HepG2 (cell line): ENCODE results near the gene SLC35G2. TPM values are rescaled to one million over a fixed set of nuclear protein-coding genes. Genes with fewer than 3 reads are reported as not detected.

Experiments
- ATAC-seq: fragments of 200-7000 bp; cut with Tn5 transposase; 3 replicates; pipeline ENCODE4 v1.9.1; 2020; ENCODE audit warnings: mild to moderate bottlenecking, moderate library complexity
- BruUV-seq: library from RNA; stranded (reverse); fragments of 400-500 nt; replicated peaks from 2 replicates; lab custom pipeline; 2021; lab: Mats Ljungman, UMichigan
- CTCF ChIA-PET: fragments of 300-600 bp; formaldehyde crosslinking; extraction: SDS; loops from one replicate; lab custom pipeline; 2021; ENCODE audit warnings: low total read pairs, inconsistent platforms, low intra/inter-chr PET ratio; lab: Yijun Ruan, JAX
- POLR2A ChIA-PET: fragments of 350-600 bp; sonication (Branson Sonifier 250); formaldehyde crosslinking; loops from one replicate; lab custom pipeline; 2020; ENCODE audit warnings: antibody characterized with exemption, inconsistent platforms; lab: Yijun Ruan, JAX
- DNase-seq: peaks from one replicate; pipeline ENCODE4 v3.0.0-alpha.2; 2015; ENCODE audit warnings: low spot score
- FAIRE-seq: peaks from 3 replicates; lab custom pipeline; 2011; peaks lifted over from hg19 to GRCh38; lab: Jason Lieb, UNC
- H2AFZ ChIP-seq: one replicate; pipeline ENCODE4 v1.6.1; 2011; ENCODE audit warnings: low read length, inconsistent platforms
- H3K27ac ChIP-seq: fragments of 300-600 bp; 3 replicates; pipeline ENCODE4 v1.8.0; 2011; ENCODE audit warnings: mixed run types, mild to moderate bottlenecking, mixed read lengths, low read length, inconsistent platforms; ENCODE audit not compliant: insufficient read depth; ENCODE audit errors: extremely low read length
- H3K27me3 ChIP-seq, 2 experiments: fragments of 200-600 bp in 1 of 2; 2 replicates in 1 of 2; 3 replicates in 1 of 2; pipeline versions ENCODE4 v1.6.0 to v1.8.0; 2011; ENCODE audit warnings: low read length in 2 of 2, mild to moderate bottlenecking in 2 of 2, moderate library complexity in 2 of 2, inconsistent platforms in 1 of 2; ENCODE audit not compliant: insufficient read depth in 2 of 2, control insufficient read depth in 1 of 2
- H3K36me3 ChIP-seq, 2 experiments: fragments of 200-600 bp in 1 of 2; replicated peaks in 1 of 2; 2 replicates in 1 of 2; 3 replicates in 1 of 2; pipeline versions ENCODE4 v1.5.1 to v1.8.0; 2011; ENCODE audit warnings: low read length in 2 of 2, inconsistent platforms in 1 of 2; ENCODE audit not compliant: insufficient read depth in 2 of 2, control insufficient read depth in 1 of 2
- H3K4me1 ChIP-seq: 2 replicates; pipeline ENCODE4 v1.5.1; 2012; ENCODE audit warnings: low read length, inconsistent platforms; ENCODE audit not compliant: insufficient read depth
- H3K4me2 ChIP-seq: 2 replicates; pipeline ENCODE4 v1.6.0; 2011; ENCODE audit warnings: low read depth, low read length, inconsistent platforms
- H3K4me3 ChIP-seq, 3 experiments: fragments of 200-600 bp in 1 of 3; sonication (generic), shearing (Covaris generic) in 1 of 3; replicated peaks in 1 of 3; 2 replicates each; pipeline ENCODE4 v1.5.1; 2011 to 2016; ENCODE audit warnings: low read length in 3 of 3, inconsistent platforms in 2 of 3, low read depth in 2 of 3, mild to moderate bottlenecking in 2 of 3, control low read depth in 1 of 3, mixed read lengths in 1 of 3; ENCODE audit not compliant: insufficient read depth in 1 of 3
- H3K79me2 ChIP-seq: one replicate; pipeline ENCODE4 v1.6.1; 2011; ENCODE audit warnings: low read length, inconsistent platforms; ENCODE audit not compliant: insufficient read depth
- H3K9ac ChIP-seq: 2 replicates; pipeline ENCODE4 v1.6.0; 2011; ENCODE audit warnings: mild to moderate bottlenecking, low read depth, low read length, inconsistent platforms; ENCODE audit not compliant: insufficient read depth
- H3K9me3 ChIP-seq: 2 replicates; pipeline ENCODE4 v1.5.1; 2012; ENCODE audit warnings: mild to moderate bottlenecking, low read length
- H4K20me1 ChIP-seq: 2 replicates; pipeline ENCODE4 v1.6.0; 2011; ENCODE audit warnings: inconsistent platforms, mild to moderate bottlenecking, low read length, moderate library complexity; ENCODE audit not compliant: insufficient read depth
- CBX1 ChIP-seq: IDR thresholded peaks from one replicate; pipeline ENCODE4 v1.6.1; 2016; ENCODE audit warnings: antibody characterized with exemption, low read depth
- HMGA1 ChIP-seq: sonication (generic); formaldehyde crosslinking; conservative IDR thresholded peaks from 2 replicates; pipeline ENCODE4 v1.4.0; 2020; ENCODE audit warnings: missing genetic modification reagents
- JUN ChIP-seq: sonication (generic); formaldehyde crosslinking; IDR thresholded peaks from 2 replicates; pipeline ENCODE4 v1.4.0; 2020; ENCODE audit warnings: mild to moderate bottlenecking, missing genetic modification reagents
- MAF1 ChIP-seq: sonication (generic); formaldehyde crosslinking; IDR thresholded peaks from 2 replicates; pipeline ENCODE4 v1.5.0; 2020; ENCODE audit warnings: missing genetic modification reagents, borderline replicate concordance
- SETDB1 ChIP-seq: sonication (generic); formaldehyde crosslinking; IDR thresholded peaks from 2 replicates; pipeline ENCODE4 v1.5.1; 2020; ENCODE audit warnings: missing genetic modification reagents, mild to moderate bottlenecking, borderline replicate concordance
- SIX1 ChIP-seq: sonication (generic); formaldehyde crosslinking; IDR thresholded peaks from 2 replicates; pipeline ENCODE4 v1.4.0; 2020; ENCODE audit warnings: missing genetic modification reagents, borderline replicate concordance
- SNRNP70 ChIP-seq: fragments of 200-400 bp; formaldehyde crosslinking; IDR thresholded peaks from 2 replicates; pipeline ENCODE4 v1.6.1; 2017; ENCODE audit warnings: mild to moderate bottlenecking, low read depth, low read length, moderate library complexity
- XRCC5 ChIP-seq: fragments of 200-400 bp; formaldehyde crosslinking; optimal IDR thresholded peaks from 2 replicates; pipeline ENCODE3; 2017; ENCODE audit warnings: mild to moderate bottlenecking, low read length
- ZNF296 ChIP-seq: sonication (generic); formaldehyde crosslinking; conservative IDR thresholded peaks from 2 replicates; pipeline ENCODE4 v1.5.0; 2020; ENCODE audit warnings: mild to moderate bottlenecking, missing genetic modification reagents
- ZNF546 ChIP-seq: sonication (generic); formaldehyde crosslinking; conservative IDR thresholded peaks from 2 replicates; pipeline ENCODE4 v1.8.1; 2023; ENCODE audit warnings: mild to moderate bottlenecking, missing genetic modification reagents
- ZNF605 ChIP-seq: sonication (generic); formaldehyde crosslinking; IDR thresholded peaks from 2 replicates; pipeline ENCODE4 v1.8.0; 2022; ENCODE audit warnings: mild to moderate bottlenecking, missing genetic modification reagents
- WGBS: methylation state at CpG from one replicate; pipeline ENCODE4 v1.1.6; 2017; ENCODE audit warnings: low lambda C conversion rate; 5-methylcytosine and 5-hydroxymethylcytosine counted together
- in situ Hi-C: cut with HindIII; loops from 2 replicates; pipeline ENCODE4 v1.10.0; 2017; ENCODE audit warnings: low pct_unique_long_range_greater_than_20kb; ENCODE audit not compliant: extremely low pct_ligation_motif_present
- intact Hi-C: fragments of 100-400 bp; cut with micrococcal nuclease; formaldehyde crosslinking; loops from one replicate; pipeline ENCODE4 v1.10.0; 2022; ENCODE audit not compliant: unreplicated experiment
- polyA plus RNA-seq, 8 experiments: library from polyadenylated mRNA; depleted of rRNA in 3 of 8; stranded (reverse) in 7 of 8; unstranded in 1 of 8; fragments of >200 nt; fragmentation: Illumina TruSeq in 4 of 8; extraction: Trizol in 4 of 8; gene quantifications; 2 replicates each; pipeline versions ENCODE4 v1.2.1 to v1.2.3, GENCODE V29; 2011 to 2016; ENCODE audit warnings: low read depth in 4 of 8, missing spikeins in 1 of 8, mixed read lengths in 1 of 8; ENCODE audit not compliant: insufficient read depth in 1 of 8
- total RNA-seq, 5 experiments: library from RNA; depleted of rRNA; stranded (reverse); fragments of >200 nt; fragmentation: Illumina TruSeq; extraction: Trizol; gene quantifications; 2 replicates each; pipeline ENCODE4 v1.2.3, GENCODE V29; 2016; ENCODE audit warnings: low read depth in 1 of 5
- TF ChIP-seq, protein P1 (sequence below): IDR thresholded peaks from 2 replicates; pipeline ENCODE4 v1.6.1; 2016
- TF ChIP-seq, protein P2 (sequence below): sonication (generic); formaldehyde crosslinking; IDR thresholded peaks from 2 replicates; pipeline ENCODE4 v1.4.0; 2020; ENCODE audit warnings: mild to moderate bottlenecking, missing genetic modification reagents
- TF ChIP-seq, protein P3 (sequence below): sonication (generic); formaldehyde crosslinking; IDR thresholded peaks from 2 replicates; pipeline ENCODE4 v1.4.0; 2020; ENCODE audit warnings: missing genetic modification reagents
- TF ChIP-seq, protein P4 (sequence below): sonication (generic); formaldehyde crosslinking; IDR thresholded peaks from 2 replicates; pipeline ENCODE4 v1.5.0; 2020; ENCODE audit warnings: mild to moderate bottlenecking, missing genetic modification reagents

Gene SLC35G2
- total and polyA plus RNA-seq, 2 of the 13 experiments (the other 11 are each of a cell fraction or from before 2014, with no cell fraction given): 7.6 to 10.3 TPM

DNA sequence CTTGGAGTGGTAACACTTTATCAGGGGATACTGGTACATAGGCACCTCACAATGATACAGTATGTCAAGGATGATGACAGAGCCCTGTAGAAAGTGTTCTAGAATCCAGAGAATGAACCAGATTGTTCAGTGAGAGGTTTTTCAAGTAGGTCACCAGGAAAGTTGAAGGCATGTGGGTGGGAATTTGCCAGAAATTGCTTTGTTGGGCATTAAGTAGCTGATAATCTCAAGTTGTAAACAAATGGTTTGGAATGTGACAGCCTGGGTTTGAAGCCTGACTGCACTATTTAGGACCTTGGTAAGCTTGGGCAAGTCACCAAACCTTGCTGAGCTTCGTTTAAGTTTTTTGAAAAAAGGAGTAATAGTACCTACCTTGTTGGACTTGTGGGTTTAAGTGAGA lies 12.5 kb downstream of the SLC35G2 start:
- Histone ChIP-seq H3K9me3 (no peaks in the 10 kb centered on the region), H3K4me1 (no peaks in the 10 kb centered on the region), H3K27me3 (no peaks in the 10 kb centered on the region), H3K4me2 (no peak overlapping the region), H3K36me3 (no peaks in the 10 kb centered on the region), H3K79me2 (peaks cover 42% of the 10 kb centered on the region), H4K20me1 (no peaks in the 10 kb centered on the region), H3K4me3 (no peak overlapping the region), H3K9ac (no peak overlapping the region), H2AFZ (no peak overlapping the region), H3K27ac (no peak overlapping the region)
- 64% methylated on average over 1 of the region's 1 CpG for WGBS
- FAIRE-seq (no peak), DNase-seq (no peak), ATAC-seq (no peak)
- in situ Hi-C loops: no loop called here
- no TSS peak for BruUV-seq
- POLR2A ChIA-PET: interaction anchor here (1.3 kb wide), 1 partner anchor 30 kb away, joined by 4 read pairs; the partner anchor contains the start of gene NCK1
- TF ChIP-seq MAF1 (no peak), SETDB1 (CRISPR knock-in tag) (no peak), ZNF296 (no peak), SNRNP70 (no peak), ZNF605 (CRISPR knock-in tag) (no peak), HMGA1 (CRISPR knock-in tag) (no peak), CBX1 (no peak), JUN (CRISPR knock-in tag) (no peak), ZNF546 (CRISPR knock-in tag) (no peak), SIX1 (CRISPR knock-in tag) (no peak), XRCC5 (no peak)
- TF ChIP-seq, protein P1, sequence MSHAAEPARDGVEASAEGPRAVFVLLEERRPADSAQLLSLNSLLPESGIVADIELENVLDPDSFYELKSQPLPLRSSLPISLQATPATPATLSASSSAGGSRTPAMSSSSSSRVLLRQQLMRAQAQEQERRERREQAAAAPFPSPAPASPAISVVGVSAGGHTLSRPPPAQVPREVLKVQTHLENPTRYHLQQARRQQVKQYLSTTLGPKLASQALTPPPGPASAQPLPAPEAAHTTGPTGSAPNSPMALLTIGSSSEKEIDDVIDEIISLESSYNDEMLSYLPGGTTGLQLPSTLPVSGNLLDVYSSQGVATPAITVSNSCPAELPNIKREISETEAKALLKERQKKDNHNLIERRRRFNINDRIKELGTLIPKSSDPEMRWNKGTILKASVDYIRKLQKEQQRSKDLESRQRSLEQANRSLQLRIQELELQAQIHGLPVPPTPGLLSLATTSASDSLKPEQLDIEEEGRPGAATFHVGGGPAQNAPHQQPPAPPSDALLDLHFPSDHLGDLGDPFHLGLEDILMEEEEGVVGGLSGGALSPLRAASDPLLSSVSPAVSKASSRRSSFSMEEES (CRISPR knock-in tag): no peak
- TF ChIP-seq, protein P2, sequence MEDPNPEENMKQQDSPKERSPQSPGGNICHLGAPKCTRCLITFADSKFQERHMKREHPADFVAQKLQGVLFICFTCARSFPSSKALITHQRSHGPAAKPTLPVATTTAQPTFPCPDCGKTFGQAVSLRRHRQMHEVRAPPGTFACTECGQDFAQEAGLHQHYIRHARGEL (CRISPR knock-in tag): no peak
- TF ChIP-seq, protein P3, sequence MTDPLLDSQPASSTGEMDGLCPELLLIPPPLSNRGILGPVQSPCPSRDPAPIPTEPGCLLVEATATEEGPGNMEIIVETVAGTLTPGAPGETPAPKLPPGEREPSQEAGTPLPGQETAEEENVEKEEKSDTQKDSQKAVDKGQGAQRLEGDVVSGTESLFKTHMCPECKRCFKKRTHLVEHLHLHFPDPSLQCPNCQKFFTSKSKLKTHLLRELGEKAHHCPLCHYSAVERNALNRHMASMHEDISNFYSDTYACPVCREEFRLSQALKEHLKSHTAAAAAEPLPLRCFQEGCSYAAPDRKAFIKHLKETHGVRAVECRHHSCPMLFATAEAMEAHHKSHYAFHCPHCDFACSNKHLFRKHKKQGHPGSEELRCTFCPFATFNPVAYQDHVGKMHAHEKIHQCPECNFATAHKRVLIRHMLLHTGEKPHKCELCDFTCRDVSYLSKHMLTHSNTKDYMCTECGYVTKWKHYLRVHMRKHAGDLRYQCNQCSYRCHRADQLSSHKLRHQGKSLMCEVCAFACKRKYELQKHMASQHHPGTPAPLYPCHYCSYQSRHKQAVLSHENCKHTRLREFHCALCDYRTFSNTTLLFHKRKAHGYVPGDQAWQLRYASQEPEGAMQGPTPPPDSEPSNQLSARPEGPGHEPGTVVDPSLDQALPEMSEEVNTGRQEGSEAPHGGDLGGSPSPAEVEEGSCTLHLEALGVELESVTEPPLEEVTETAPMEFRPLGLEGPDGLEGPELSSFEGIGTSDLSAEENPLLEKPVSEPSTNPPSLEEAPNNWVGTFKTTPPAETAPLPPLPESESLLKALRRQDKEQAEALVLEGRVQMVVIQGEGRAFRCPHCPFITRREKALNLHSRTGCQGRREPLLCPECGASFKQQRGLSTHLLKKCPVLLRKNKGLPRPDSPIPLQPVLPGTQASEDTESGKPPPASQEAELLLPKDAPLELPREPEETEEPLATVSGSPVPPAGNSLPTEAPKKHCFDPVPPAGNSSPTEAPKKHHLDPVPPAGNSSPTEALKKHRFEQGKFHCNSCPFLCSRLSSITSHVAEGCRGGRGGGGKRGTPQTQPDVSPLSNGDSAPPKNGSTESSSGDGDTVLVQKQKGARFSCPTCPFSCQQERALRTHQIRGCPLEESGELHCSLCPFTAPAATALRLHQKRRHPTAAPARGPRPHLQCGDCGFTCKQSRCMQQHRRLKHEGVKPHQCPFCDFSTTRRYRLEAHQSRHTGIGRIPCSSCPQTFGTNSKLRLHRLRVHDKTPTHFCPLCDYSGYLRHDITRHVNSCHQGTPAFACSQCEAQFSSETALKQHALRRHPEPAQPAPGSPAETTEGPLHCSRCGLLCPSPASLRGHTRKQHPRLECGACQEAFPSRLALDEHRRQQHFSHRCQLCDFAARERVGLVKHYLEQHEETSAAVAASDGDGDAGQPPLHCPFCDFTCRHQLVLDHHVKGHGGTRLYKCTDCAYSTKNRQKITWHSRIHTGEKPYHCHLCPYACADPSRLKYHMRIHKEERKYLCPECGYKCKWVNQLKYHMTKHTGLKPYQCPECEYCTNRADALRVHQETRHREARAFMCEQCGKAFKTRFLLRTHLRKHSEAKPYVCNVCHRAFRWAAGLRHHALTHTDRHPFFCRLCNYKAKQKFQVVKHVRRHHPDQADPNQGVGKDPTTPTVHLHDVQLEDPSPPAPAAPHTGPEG (CRISPR knock-in tag): no peak
- TF ChIP-seq, protein P4, sequence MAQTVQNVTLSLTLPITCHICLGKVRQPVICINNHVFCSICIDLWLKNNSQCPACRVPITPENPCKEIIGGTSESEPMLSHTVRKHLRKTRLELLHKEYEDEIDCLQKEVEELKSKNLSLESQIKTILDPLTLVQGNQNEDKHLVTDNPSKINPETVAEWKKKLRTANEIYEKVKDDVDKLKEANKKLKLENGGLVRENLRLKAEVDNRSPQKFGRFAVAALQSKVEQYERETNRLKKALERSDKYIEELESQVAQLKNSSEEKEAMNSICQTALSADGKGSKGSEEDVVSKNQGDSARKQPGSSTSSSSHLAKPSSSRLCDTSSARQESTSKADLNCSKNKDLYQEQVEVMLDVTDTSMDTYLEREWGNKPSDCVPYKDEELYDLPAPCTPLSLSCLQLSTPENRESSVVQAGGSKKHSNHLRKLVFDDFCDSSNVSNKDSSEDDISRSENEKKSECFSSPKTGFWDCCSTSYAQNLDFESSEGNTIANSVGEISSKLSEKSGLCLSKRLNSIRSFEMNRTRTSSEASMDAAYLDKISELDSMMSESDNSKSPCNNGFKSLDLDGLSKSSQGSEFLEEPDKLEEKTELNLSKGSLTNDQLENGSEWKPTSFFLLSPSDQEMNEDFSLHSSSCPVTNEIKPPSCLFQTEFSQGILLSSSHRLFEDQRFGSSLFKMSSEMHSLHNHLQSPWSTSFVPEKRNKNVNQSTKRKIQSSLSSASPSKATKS (CRISPR knock-in tag): no peak
- CTCF ChIA-PET: no interaction called here
- intact Hi-C loops: no loop called here
